K562 (cell line): Measurements from ENCODE around the gene YPEL1. TPM values are rescaled to one million over a fixed set of nuclear protein-coding genes. Genes with fewer than 3 reads are reported as not detected.

Experiments used
- DDX20 ChIP-seq: fragments of 450-650 bp; IDR thresholded peaks from 2 replicates; pipeline ENCODE4 v1.6.1; 2016; ENCODE audit warnings: missing genetic modification characterization, low read depth, mild to moderate bottlenecking, missing compliant biosample characterization, moderate library complexity
- RAD21 ChIP-seq, 2 experiments: fragments of 250-450 bp in 1 of 2; fragments of 450-650 bp in 1 of 2; sonication (Bioruptor Pico) in 1 of 2; formaldehyde crosslinking in 1 of 2; IDR thresholded peaks in 1 of 2; conservative IDR thresholded peaks in 1 of 2; 2 replicates each; pipeline versions ENCODE4 v1.4.0 to v1.8.0; 2020 to 2022; ENCODE audit warnings: mild to moderate bottlenecking in 2 of 2, moderate library complexity in 1 of 2
- SNRNP70 ChIP-seq: fragments of 200-400 bp; formaldehyde crosslinking; optimal IDR thresholded peaks from 2 replicates; pipeline ENCODE3; 2017; ENCODE audit warnings: low read depth, low read length
- SREBF1 ChIP-seq: fragments of 150-350 bp; IDR thresholded peaks from 2 replicates; pipeline ENCODE4 v1.6.1; 2014; ENCODE audit warnings: antibody characterized with exemption, low read depth, low read length, borderline replicate concordance
- ZNF586 ChIP-seq: fragments of 450-650 bp; formaldehyde crosslinking; conservative IDR thresholded peaks from 2 replicates; pipeline ENCODE4 v1.4.0; 2020; ENCODE audit warnings: mild to moderate bottlenecking, moderate library complexity
- polyA plus RNA-seq, 8 experiments: library from polyadenylated mRNA; depleted of rRNA in 4 of 8; stranded (reverse) in 5 of 8; unstranded in 3 of 8; fragments of >200 nt; fragmentation: Nextera tagmentation in 2 of 8; fragmentation: Illumina TruSeq in 1 of 8; extraction: Ambion mirVana in 2 of 8; extraction: Trizol in 1 of 8; gene quantifications; 2 replicates each; pipeline versions ENCODE4 v1.2.1 to v1.2.3, GENCODE V29; 2011 to 2014; ENCODE audit warnings: inconsistent platforms in 1 of 8, missing spikeins in 1 of 8
- total RNA-seq, 7 experiments: library from RNA; depleted of rRNA in 6 of 7; stranded (reverse); fragments of >200 nt in 6 of 7; fragmentation: Illumina TruSeq in 2 of 7; extraction: Trizol in 2 of 7; gene quantifications; 2 replicates each; pipeline versions ENCODE4 v1.2.1 to v1.2.3, GENCODE V29; 2011 to 2021; ENCODE audit warnings: low replicate concordance in 1 of 7
- TF ChIP-seq, protein P1 (sequence below): fragments of 200-800 bp; sonication (Bioruptor generic); IDR thresholded peaks from 2 replicates; pipeline ENCODE4 v1.6.1; 2017; ENCODE audit warnings: missing genetic modification characterization, missing compliant biosample characterization
- TF ChIP-seq, protein P2 (sequence below): sonication (generic); formaldehyde crosslinking; IDR thresholded peaks from 2 replicates; pipeline ENCODE4 v1.8.0; 2022; ENCODE audit warnings: mild to moderate bottlenecking, missing genetic modification reagents
- TF ChIP-seq, protein P3 (sequence below): sonication (generic); formaldehyde crosslinking; IDR thresholded peaks from 2 replicates; pipeline ENCODE4 v1.8.0; 2022; ENCODE audit warnings: mild to moderate bottlenecking, missing genetic modification reagents, borderline replicate concordance
- TF ChIP-seq, protein P4 (sequence below): fragments of 250-450 bp; sonication (Bioruptor Pico); IDR thresholded peaks from 2 replicates; pipeline ENCODE4 v1.8.0; 2022; ENCODE audit warnings: moderate library complexity, mild to moderate bottlenecking, inconsistent platforms
- TF ChIP-seq, protein P5 (sequence below), 2 experiments: fragments of 250-450 bp in 1 of 2; fragments of 450-650 bp in 1 of 2; sonication (Bioruptor Pico) in 1 of 2; IDR thresholded peaks; 2 replicates each; pipeline versions ENCODE4 v1.6.1 to v1.8.0; 2016 to 2021; ENCODE audit warnings: mild to moderate bottlenecking in 2 of 2, moderate library complexity in 2 of 2, missing compliant biosample characterization in 1 of 2, missing genetic modification characterization in 1 of 2
- TF ChIP-seq, protein P6 (sequence below), 2 experiments: IDR thresholded peaks; 2 replicates each; pipeline ENCODE4 v1.6.1; 2012; ENCODE audit warnings: improper control_type of control experiment in 2 of 2, low read depth in 2 of 2, low read length in 2 of 2, borderline replicate concordance in 1 of 2

Gene YPEL1
- total and polyA plus RNA-seq, 9 of the 15 experiments (the other 6 are each of a cell fraction or from before 2014, with no cell fraction given) = 0.07 to 2.2 (median 0.46) TPM

DNA sequence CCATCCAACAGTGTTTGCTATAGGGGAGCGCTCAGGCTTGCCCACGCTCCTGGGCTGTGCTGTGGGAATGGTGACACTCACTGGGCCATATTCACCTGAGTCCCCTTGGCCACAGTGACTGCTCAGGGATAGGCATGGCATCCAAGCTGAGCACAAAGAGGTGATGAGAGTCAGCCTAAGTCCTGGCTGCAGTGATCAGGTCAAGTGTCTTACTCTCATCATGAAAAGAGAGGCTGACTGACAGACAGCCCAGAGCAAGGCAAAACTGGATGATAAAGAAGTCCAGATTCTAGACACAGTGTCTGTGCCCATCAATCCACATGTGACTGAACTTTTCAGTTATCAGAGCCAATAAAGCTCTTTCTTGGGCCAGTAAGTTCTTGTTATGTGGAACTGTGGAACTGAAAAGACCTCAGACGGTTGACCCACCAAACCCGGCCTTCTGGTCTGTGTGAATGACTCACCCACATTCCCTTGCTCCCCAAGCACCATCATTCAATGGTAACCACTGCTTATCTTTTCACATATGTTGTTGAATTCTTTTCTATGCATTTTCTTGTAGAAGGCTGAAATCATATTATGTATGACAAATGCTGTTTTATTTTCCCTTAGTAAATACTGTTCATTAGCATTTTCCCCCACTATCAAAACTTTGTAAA, 43.2 kb upstream of the YPEL1 start (continued):
- TF ChIP-seq, protein P1, sequence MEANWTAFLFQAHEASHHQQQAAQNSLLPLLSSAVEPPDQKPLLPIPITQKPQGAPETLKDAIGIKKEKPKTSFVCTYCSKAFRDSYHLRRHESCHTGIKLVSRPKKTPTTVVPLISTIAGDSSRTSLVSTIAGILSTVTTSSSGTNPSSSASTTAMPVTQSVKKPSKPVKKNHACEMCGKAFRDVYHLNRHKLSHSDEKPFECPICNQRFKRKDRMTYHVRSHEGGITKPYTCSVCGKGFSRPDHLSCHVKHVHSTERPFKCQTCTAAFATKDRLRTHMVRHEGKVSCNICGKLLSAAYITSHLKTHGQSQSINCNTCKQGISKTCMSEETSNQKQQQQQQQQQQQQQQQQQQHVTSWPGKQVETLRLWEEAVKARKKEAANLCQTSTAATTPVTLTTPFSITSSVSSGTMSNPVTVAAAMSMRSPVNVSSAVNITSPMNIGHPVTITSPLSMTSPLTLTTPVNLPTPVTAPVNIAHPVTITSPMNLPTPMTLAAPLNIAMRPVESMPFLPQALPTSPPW (CRISPR knock-in tag) = peak; percentile 43; the same call in 1 of the 2 replicates
- TF ChIP-seq SREBF1 = no peak
- TF ChIP-seq, protein P2, sequence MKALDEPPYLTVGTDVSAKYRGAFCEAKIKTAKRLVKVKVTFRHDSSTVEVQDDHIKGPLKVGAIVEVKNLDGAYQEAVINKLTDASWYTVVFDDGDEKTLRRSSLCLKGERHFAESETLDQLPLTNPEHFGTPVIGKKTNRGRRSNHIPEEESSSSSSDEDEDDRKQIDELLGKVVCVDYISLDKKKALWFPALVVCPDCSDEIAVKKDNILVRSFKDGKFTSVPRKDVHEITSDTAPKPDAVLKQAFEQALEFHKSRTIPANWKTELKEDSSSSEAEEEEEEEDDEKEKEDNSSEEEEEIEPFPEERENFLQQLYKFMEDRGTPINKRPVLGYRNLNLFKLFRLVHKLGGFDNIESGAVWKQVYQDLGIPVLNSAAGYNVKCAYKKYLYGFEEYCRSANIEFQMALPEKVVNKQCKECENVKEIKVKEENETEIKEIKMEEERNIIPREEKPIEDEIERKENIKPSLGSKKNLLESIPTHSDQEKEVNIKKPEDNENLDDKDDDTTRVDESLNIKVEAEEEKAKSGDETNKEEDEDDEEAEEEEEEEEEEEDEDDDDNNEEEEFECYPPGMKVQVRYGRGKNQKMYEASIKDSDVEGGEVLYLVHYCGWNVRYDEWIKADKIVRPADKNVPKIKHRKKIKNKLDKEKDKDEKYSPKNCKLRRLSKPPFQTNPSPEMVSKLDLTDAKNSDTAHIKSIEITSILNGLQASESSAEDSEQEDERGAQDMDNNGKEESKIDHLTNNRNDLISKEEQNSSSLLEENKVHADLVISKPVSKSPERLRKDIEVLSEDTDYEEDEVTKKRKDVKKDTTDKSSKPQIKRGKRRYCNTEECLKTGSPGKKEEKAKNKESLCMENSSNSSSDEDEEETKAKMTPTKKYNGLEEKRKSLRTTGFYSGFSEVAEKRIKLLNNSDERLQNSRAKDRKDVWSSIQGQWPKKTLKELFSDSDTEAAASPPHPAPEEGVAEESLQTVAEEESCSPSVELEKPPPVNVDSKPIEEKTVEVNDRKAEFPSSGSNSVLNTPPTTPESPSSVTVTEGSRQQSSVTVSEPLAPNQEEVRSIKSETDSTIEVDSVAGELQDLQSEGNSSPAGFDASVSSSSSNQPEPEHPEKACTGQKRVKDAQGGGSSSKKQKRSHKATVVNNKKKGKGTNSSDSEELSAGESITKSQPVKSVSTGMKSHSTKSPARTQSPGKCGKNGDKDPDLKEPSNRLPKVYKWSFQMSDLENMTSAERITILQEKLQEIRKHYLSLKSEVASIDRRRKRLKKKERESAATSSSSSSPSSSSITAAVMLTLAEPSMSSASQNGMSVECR (CRISPR knock-in tag) = no peak; the same call in 1 of the 2 replicates
- no peak for TF ChIP-seq ZNF586 (CRISPR knock-in tag)
- TF ChIP-seq, protein P3, sequence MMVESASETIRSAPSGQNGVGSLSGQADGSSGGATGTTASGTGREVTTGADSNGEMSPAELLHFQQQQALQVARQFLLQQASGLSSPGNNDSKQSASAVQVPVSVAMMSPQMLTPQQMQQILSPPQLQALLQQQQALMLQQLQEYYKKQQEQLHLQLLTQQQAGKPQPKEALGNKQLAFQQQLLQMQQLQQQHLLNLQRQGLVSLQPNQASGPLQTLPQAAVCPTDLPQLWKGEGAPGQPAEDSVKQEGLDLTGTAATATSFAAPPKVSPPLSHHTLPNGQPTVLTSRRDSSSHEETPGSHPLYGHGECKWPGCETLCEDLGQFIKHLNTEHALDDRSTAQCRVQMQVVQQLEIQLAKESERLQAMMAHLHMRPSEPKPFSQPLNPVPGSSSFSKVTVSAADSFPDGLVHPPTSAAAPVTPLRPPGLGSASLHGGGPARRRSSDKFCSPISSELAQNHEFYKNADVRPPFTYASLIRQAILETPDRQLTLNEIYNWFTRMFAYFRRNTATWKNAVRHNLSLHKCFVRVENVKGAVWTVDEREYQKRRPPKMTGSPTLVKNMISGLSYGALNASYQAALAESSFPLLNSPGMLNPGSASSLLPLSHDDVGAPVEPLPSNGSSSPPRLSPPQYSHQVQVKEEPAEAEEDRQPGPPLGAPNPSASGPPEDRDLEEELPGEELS = peak; percentile 73; the same call in 1 of the 2 replicates
- TF ChIP-seq, protein P4, sequence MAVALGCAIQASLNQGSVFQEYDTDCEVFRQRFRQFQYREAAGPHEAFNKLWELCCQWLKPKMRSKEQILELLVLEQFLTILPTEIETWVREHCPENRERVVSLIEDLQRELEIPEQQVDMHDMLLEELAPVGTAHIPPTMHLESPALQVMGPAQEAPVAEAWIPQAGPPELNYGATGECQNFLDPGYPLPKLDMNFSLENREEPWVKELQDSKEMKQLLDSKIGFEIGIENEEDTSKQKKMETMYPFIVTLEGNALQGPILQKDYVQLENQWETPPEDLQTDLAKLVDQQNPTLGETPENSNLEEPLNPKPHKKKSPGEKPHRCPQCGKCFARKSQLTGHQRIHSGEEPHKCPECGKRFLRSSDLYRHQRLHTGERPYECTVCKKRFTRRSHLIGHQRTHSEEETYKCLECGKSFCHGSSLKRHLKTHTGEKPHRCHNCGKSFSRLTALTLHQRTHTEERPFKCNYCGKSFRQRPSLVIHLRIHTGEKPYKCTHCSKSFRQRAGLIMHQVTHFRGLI (CRISPR knock-in tag) = no peak
- no peak for TF ChIP-seq SNRNP70
- TF ChIP-seq, protein P5, sequence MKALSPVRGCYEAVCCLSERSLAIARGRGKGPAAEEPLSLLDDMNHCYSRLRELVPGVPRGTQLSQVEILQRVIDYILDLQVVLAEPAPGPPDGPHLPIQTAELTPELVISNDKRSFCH (CRISPR knock-in tag; IDR thresholded peaks at IDR 0.05) = no peak
- TF ChIP-seq, protein P5 (tag; IDR thresholded peaks at IDR 0.05) = no peak
- no peak for TF ChIP-seq DDX20 (tag)
- TF ChIP-seq, protein P6, sequence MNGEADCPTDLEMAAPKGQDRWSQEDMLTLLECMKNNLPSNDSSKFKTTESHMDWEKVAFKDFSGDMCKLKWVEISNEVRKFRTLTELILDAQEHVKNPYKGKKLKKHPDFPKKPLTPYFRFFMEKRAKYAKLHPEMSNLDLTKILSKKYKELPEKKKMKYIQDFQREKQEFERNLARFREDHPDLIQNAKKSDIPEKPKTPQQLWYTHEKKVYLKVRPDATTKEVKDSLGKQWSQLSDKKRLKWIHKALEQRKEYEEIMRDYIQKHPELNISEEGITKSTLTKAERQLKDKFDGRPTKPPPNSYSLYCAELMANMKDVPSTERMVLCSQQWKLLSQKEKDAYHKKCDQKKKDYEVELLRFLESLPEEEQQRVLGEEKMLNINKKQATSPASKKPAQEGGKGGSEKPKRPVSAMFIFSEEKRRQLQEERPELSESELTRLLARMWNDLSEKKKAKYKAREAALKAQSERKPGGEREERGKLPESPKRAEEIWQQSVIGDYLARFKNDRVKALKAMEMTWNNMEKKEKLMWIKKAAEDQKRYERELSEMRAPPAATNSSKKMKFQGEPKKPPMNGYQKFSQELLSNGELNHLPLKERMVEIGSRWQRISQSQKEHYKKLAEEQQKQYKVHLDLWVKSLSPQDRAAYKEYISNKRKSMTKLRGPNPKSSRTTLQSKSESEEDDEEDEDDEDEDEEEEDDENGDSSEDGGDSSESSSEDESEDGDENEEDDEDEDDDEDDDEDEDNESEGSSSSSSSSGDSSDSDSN (IDR thresholded peaks at IDR 0.05; ENCODE audit: borderline replicate concordance in 1 of 2, low read depth in 2 of 2, low read length in 2 of 2) = no peak
- no peak for TF ChIP-seq RAD21 (CRISPR knock-in tag; conservative IDR thresholded peaks at IDR 0.05 in 1 of 2, IDR thresholded peaks at IDR 0.05 in 1 of 2)
